GM12878 (cell line): ENCODE measurements around the gene SUSD6. TPM values are rescaled to one million over a fixed set of nuclear protein-coding genes. Genes with fewer than 3 reads are reported as not detected.
A peak's percentile ranks its signal among the peaks of the same experiment; 100 is the strongest.

Experiments
- ATAC-seq: fragments of 200-7000 bp; cut with Tn5 transposase; 3 replicates; pipeline ENCODE4 v1.9.1; 2020; ENCODE audit warnings: mild to moderate bottlenecking, moderate library complexity
- BruUV-seq: library from RNA; stranded (reverse); fragments of 400-500 nt; replicated peaks from 2 replicates; lab custom pipeline; 2021; lab: Mats Ljungman, UMichigan
- CTCF ChIA-PET: fragments of 300-600 bp; sonication (Branson Sonifier 250); formaldehyde crosslinking; extraction: SDS; loops from one replicate; lab custom pipeline; 2021; ENCODE audit warnings: inconsistent platforms; lab: Yijun Ruan, JAX
- POLR2A ChIA-PET: fragments of 350-600 bp; formaldehyde crosslinking; extraction: SDS; loops from one replicate; lab custom pipeline; 2021; ENCODE audit warnings: inconsistent platforms; lab: Charles Lee
- RAD21 ChIA-PET: fragments of 300-600 bp; sonication (Branson Sonifier 250); formaldehyde crosslinking; loops from one replicate; lab custom pipeline; 2023; ENCODE audit warnings: antibody characterized with exemption; ENCODE audit not compliant: unreplicated experiment; lab: Charles Lee
- SMC1A ChIA-PET: fragments of 300-600 bp; sonication (Branson Sonifier 250); formaldehyde crosslinking; loops from one replicate; lab custom pipeline; 2023; ENCODE audit not compliant: unreplicated experiment, uncharacterized antibody; lab: Charles Lee
- DNase-seq: peaks from one replicate; pipeline ENCODE4 v3.0.0-alpha.2; 2011; ENCODE audit warnings: low read depth, low spot score
- FAIRE-seq: peaks from 3 replicates; lab custom pipeline; 2011; peaks lifted over from hg19 to GRCh38; lab: Jason Lieb, UNC
- H2AFZ ChIP-seq: 2 replicates; pipeline ENCODE4 v1.6.0; 2011; ENCODE audit warnings: low read depth, low read length, control low read depth; ENCODE audit not compliant: control insufficient read depth
- H3K27ac ChIP-seq: 2 replicates; pipeline ENCODE4 v1.5.1; 2011; ENCODE audit warnings: control low read depth; ENCODE audit not compliant: control insufficient read depth, insufficient read depth
- H3K27me3 ChIP-seq, 2 experiments: replicated peaks in 1 of 2; 2 replicates each; pipeline versions ENCODE4 v1.6.0 to v1.6.1; 2011; ENCODE audit warnings: low read length in 1 of 2; ENCODE audit not compliant: control insufficient read depth in 2 of 2, insufficient read depth in 2 of 2
- H3K36me3 ChIP-seq, 2 experiments: 2 replicates each; pipeline ENCODE4 v1.5.1; 2011; ENCODE audit warnings: low read length in 1 of 2; ENCODE audit not compliant: control insufficient read depth in 2 of 2, insufficient read depth in 2 of 2
- H3K4me1 ChIP-seq: 2 replicates; pipeline ENCODE4 v1.6.1; 2011; ENCODE audit warnings: mild to moderate bottlenecking, low read length, moderate library complexity, mixed read lengths; ENCODE audit not compliant: control insufficient read depth, insufficient read depth
- H3K4me2 ChIP-seq: 2 replicates; pipeline ENCODE4 v1.6.0; 2011; ENCODE audit warnings: control low read depth; ENCODE audit not compliant: control insufficient read depth, insufficient read depth
- H3K4me3 ChIP-seq: fragments of 200-600 bp; sonication (generic); 2 replicates; pipeline ENCODE4 v1.5.1; 2016
- H3K79me2 ChIP-seq: 2 replicates; pipeline ENCODE4 v1.6.0; 2011; ENCODE audit warnings: low read length; ENCODE audit not compliant: control insufficient read depth, insufficient read depth
- H3K9ac ChIP-seq: 2 replicates; pipeline ENCODE4 v1.8.0; 2011; ENCODE audit warnings: low read length, control low read depth, mixed read lengths; ENCODE audit not compliant: control insufficient read depth, insufficient read depth
- H3K9me3 ChIP-seq: replicated peaks from 3 replicates; pipeline ENCODE4 v1.5.1; 2011; ENCODE audit warnings: mild to moderate bottlenecking, low read length; ENCODE audit not compliant: control insufficient read depth, insufficient read depth
- H4K20me1 ChIP-seq: 2 replicates; pipeline ENCODE4 v1.6.0; 2011; ENCODE audit not compliant: control insufficient read depth, insufficient read depth
- ATF7 ChIP-seq: fragments of 450-650 bp; IDR thresholded peaks from 2 replicates; pipeline ENCODE4 v1.6.1; 2016; ENCODE audit warnings: low read depth, mild to moderate bottlenecking
- FOS ChIP-seq: IDR thresholded peaks from 3 replicates; pipeline ENCODE4 v1.6.1; 2011; ENCODE audit warnings: borderline replicate concordance; ENCODE audit not compliant: insufficient read length; ENCODE audit errors: extremely low read depth
- IRF4 ChIP-seq: IDR thresholded peaks from 2 replicates; pipeline ENCODE4 v1.6.1; 2011; ENCODE audit warnings: low read depth, low read length
- PBX3 ChIP-seq: IDR thresholded peaks from 2 replicates; pipeline ENCODE4 v1.6.1; 2011; ENCODE audit warnings: mild to moderate bottlenecking, low read depth, low read length, moderate library complexity; ENCODE audit not compliant: insufficient replicate concordance
- TCF3 ChIP-seq: IDR thresholded peaks from 2 replicates; pipeline ENCODE4 v1.6.1; 2012; ENCODE audit warnings: low read depth, mild to moderate bottlenecking, low read length, borderline replicate concordance; ENCODE audit not compliant: insufficient read depth
- in situ Hi-C: fragments of 300-500 bp; cut with MboI; formaldehyde crosslinking; loops from 9 replicates; pipeline ENCODE4 v1.14.3; 2018; ENCODE audit warnings: mixed read lengths
- intact Hi-C: fragments of 100-400 bp; cut with micrococcal nuclease; formaldehyde crosslinking; loops from one replicate; pipeline ENCODE4 v1.14.2; 2022; ENCODE audit not compliant: unreplicated experiment
- polyA plus RNA-seq, 11 experiments: library from polyadenylated mRNA; depleted of rRNA in 4 of 11; unstranded in 6 of 11; stranded (reverse) in 5 of 11; fragments of >200 nt; fragmentation: Nextera tagmentation in 4 of 11; fragmentation: Illumina TruSeq in 1 of 11; extraction: Ambion mirVana in 4 of 11; extraction: Trizol in 1 of 11; gene quantifications; 1 replicate in 1 of 11; 2 replicates in 10 of 11; pipeline versions ENCODE4 v1.2.1 to v1.2.3, GENCODE V29; 2011 to 2016; ENCODE audit warnings: inconsistent platforms in 2 of 11, missing spikeins in 2 of 11, low read depth in 1 of 11
- total RNA-seq, 4 experiments: library from RNA; depleted of rRNA in 3 of 4; stranded (reverse); fragments of >200 nt in 3 of 4; fragmentation: Illumina TruSeq in 1 of 4; extraction: Trizol in 1 of 4; gene quantifications; 2 replicates each; pipeline versions ENCODE4 v1.2.1 to v1.2.3, GENCODE V29; 2013 to 2021

The SUSD6 gene
- total and polyA plus RNA-seq, 10 of the 15 experiments (the other 5 are each of a cell fraction or from before 2014, with no cell fraction given), result 6.6 to 39.8 (median 20.2) TPM

GRCh38 chr14:69696204-69696527 is 84.8 kb downstream of the SUSD6 start:
- no peaks in the 10 kb centered on the region; the same call in 1 of the 2 replicates for H4K20me1 ChIP-seq
- H3K4me3 ChIP-seq, result no peak overlapping the region; the same call in 1 of the 2 replicates
- H3K4me1 ChIP-seq, result peaks cover 80% of the 10 kb centered on the region
- H3K36me3 ChIP-seq, result peaks cover 0 to 2% of the 10 kb centered on the region in 2 experiments; a peak in 1 of 4 replicates
- peaks cover 82% of the 10 kb centered on the region for H3K79me2 ChIP-seq
- H3K9me3 ChIP-seq, result no peaks in the 10 kb centered on the region
- no peak overlapping the region for H2AFZ ChIP-seq
- H3K9ac ChIP-seq, result peak overlapping the region; percentile 50; the same call in 1 of the 2 replicates
- H3K4me2 ChIP-seq, result peak overlapping the region; percentile 64
- in situ Hi-C loops, result no loop called here
- intact Hi-C loops, result no loop called here
- H3K27ac ChIP-seq, result peak overlapping the region; percentile 86
- ChIA-PET CTCF (interaction anchor here (1.0 kb wide), 2 partner anchors 47 to 91 kb away, joined by 3 to 4 read pairs; no protein-coding TSS in a partner anchor), RAD21 (interaction anchor here (0.6 to 1.3 kb wide), 4 partner anchors 23 to 84 kb away, joined by 3 to 4 read pairs (median 4); partner anchors contain the start of gene SUSD6), SMC1A (interaction anchor here (0.7 to 1.2 kb wide), 5 partner anchors 31 to 91 kb away, joined by 3 to 5 read pairs (median 4); no protein-coding TSS in a partner anchor), POLR2A (no interaction called here)
- BruUV-seq, result no TSS peak
- ATAC-seq (no peak), DNase-seq (no peak), FAIRE-seq (no peak)
- no peak for TF ChIP-seq ATF7
- no peak for TF ChIP-seq PBX3
- no peak for TF ChIP-seq IRF4
- TF ChIP-seq FOS, result no peak
- no peak for TF ChIP-seq TCF3
- no peaks in the 10 kb centered on the region for H3K27me3 ChIP-seq
